HepG2 (cell line): Measurements from ENCODE around the gene GAD1. TPM values are rescaled to one million over a fixed set of nuclear protein-coding genes. Genes with fewer than 3 reads are reported as not detected.

Experiments
- ATAC-seq: fragments of 200-7000 bp; cut with Tn5 transposase; 3 replicates; pipeline ENCODE4 v1.9.1; 2020; ENCODE audit warnings: mild to moderate bottlenecking, moderate library complexity
- BruUV-seq: library from RNA; stranded (reverse); fragments of 400-500 nt; replicated peaks from 2 replicates; lab custom pipeline; 2021; lab: Mats Ljungman, UMichigan
- CTCF ChIA-PET: fragments of 300-600 bp; formaldehyde crosslinking; extraction: SDS; loops from one replicate; lab custom pipeline; 2021; ENCODE audit warnings: low total read pairs, inconsistent platforms, low intra/inter-chr PET ratio; lab: Yijun Ruan, JAX
- POLR2A ChIA-PET: fragments of 350-600 bp; sonication (Branson Sonifier 250); formaldehyde crosslinking; loops from one replicate; lab custom pipeline; 2020; ENCODE audit warnings: antibody characterized with exemption, inconsistent platforms; lab: Yijun Ruan, JAX
- DNase-seq: peaks from one replicate; pipeline ENCODE4 v3.0.0-alpha.2; 2015; ENCODE audit warnings: low spot score
- FAIRE-seq: peaks from 3 replicates; lab custom pipeline; 2011; peaks lifted over from hg19 to GRCh38; lab: Jason Lieb, UNC
- H2AFZ ChIP-seq: one replicate; pipeline ENCODE4 v1.6.1; 2011; ENCODE audit warnings: low read length, inconsistent platforms
- H3K27ac ChIP-seq: fragments of 300-600 bp; 3 replicates; pipeline ENCODE4 v1.8.0; 2011; ENCODE audit warnings: mixed run types, mild to moderate bottlenecking, mixed read lengths, low read length, inconsistent platforms; ENCODE audit not compliant: insufficient read depth; ENCODE audit errors: extremely low read length
- H3K27me3 ChIP-seq, 2 experiments: fragments of 200-600 bp in 1 of 2; 2 replicates in 1 of 2; 3 replicates in 1 of 2; pipeline versions ENCODE4 v1.6.0 to v1.8.0; 2011; ENCODE audit warnings: low read length in 2 of 2, mild to moderate bottlenecking in 2 of 2, moderate library complexity in 2 of 2, inconsistent platforms in 1 of 2; ENCODE audit not compliant: insufficient read depth in 2 of 2, control insufficient read depth in 1 of 2
- H3K36me3 ChIP-seq, 2 experiments: fragments of 200-600 bp in 1 of 2; replicated peaks in 1 of 2; 2 replicates in 1 of 2; 3 replicates in 1 of 2; pipeline versions ENCODE4 v1.5.1 to v1.8.0; 2011; ENCODE audit warnings: low read length in 2 of 2, inconsistent platforms in 1 of 2; ENCODE audit not compliant: insufficient read depth in 2 of 2, control insufficient read depth in 1 of 2
- H3K4me1 ChIP-seq: 2 replicates; pipeline ENCODE4 v1.5.1; 2012; ENCODE audit warnings: low read length, inconsistent platforms; ENCODE audit not compliant: insufficient read depth
- H3K4me2 ChIP-seq: 2 replicates; pipeline ENCODE4 v1.6.0; 2011; ENCODE audit warnings: low read depth, low read length, inconsistent platforms
- H3K4me3 ChIP-seq, 3 experiments: fragments of 200-600 bp in 1 of 3; sonication (generic), shearing (Covaris generic) in 1 of 3; replicated peaks in 1 of 3; 2 replicates each; pipeline ENCODE4 v1.5.1; 2011 to 2016; ENCODE audit warnings: low read length in 3 of 3, inconsistent platforms in 2 of 3, low read depth in 2 of 3, mild to moderate bottlenecking in 2 of 3, control low read depth in 1 of 3, mixed read lengths in 1 of 3; ENCODE audit not compliant: insufficient read depth in 1 of 3
- H3K79me2 ChIP-seq: one replicate; pipeline ENCODE4 v1.6.1; 2011; ENCODE audit warnings: low read length, inconsistent platforms; ENCODE audit not compliant: insufficient read depth
- H3K9ac ChIP-seq: 2 replicates; pipeline ENCODE4 v1.6.0; 2011; ENCODE audit warnings: mild to moderate bottlenecking, low read depth, low read length, inconsistent platforms; ENCODE audit not compliant: insufficient read depth
- H3K9me3 ChIP-seq: 2 replicates; pipeline ENCODE4 v1.5.1; 2012; ENCODE audit warnings: mild to moderate bottlenecking, low read length
- H4K20me1 ChIP-seq: 2 replicates; pipeline ENCODE4 v1.6.0; 2011; ENCODE audit warnings: inconsistent platforms, mild to moderate bottlenecking, low read length, moderate library complexity; ENCODE audit not compliant: insufficient read depth
- AGO2 ChIP-seq: fragments of 200-400 bp; formaldehyde crosslinking; optimal IDR thresholded peaks from 2 replicates; pipeline ENCODE3; 2017; ENCODE audit warnings: mild to moderate bottlenecking, low read depth, low read length, moderate library complexity
- MAFF ChIP-seq: IDR thresholded peaks from 2 replicates; pipeline ENCODE4 v1.6.1; 2011; ENCODE audit warnings: low read depth, low read length, improper control_type of control experiment
- MAFK ChIP-seq, 2 experiments: IDR thresholded peaks in 1 of 2; conservative IDR thresholded peaks in 1 of 2; 2 replicates each; pipeline ENCODE4 v1.6.1; 2011; ENCODE audit warnings: improper control_type of control experiment in 2 of 2, low read length in 2 of 2
- PAWR ChIP-seq: sonication (generic); formaldehyde crosslinking; IDR thresholded peaks from 2 replicates; pipeline ENCODE4 v1.4.0; 2020; ENCODE audit warnings: missing genetic modification reagents, mild to moderate bottlenecking, borderline replicate concordance
- POLR2AphosphoS2 ChIP-seq: IDR thresholded peaks from 2 replicates; pipeline ENCODE4 v1.6.1; 2011; ENCODE audit warnings: low read depth, low read length, improper control_type of control experiment
- POLR2AphosphoS5 ChIP-seq: IDR thresholded peaks from 2 replicates; pipeline ENCODE4 v1.6.1; 2012; ENCODE audit warnings: low read depth, low read length
- RCOR2 ChIP-seq: IDR thresholded peaks from 2 replicates; pipeline ENCODE4 v1.6.1; 2016; ENCODE audit warnings: missing biosample characterization, missing genetic modification reagents
- REL ChIP-seq: sonication (generic); formaldehyde crosslinking; conservative IDR thresholded peaks from 2 replicates; pipeline ENCODE4 v1.8.0; 2022; ENCODE audit warnings: mild to moderate bottlenecking, missing genetic modification reagents, moderate library complexity
- ZNF530 ChIP-seq: sonication (generic); formaldehyde crosslinking; IDR thresholded peaks from 2 replicates; pipeline ENCODE4 v1.5.0; 2020; ENCODE audit warnings: low read depth, mild to moderate bottlenecking, missing genetic modification reagents
- ZNF546 ChIP-seq: sonication (generic); formaldehyde crosslinking; conservative IDR thresholded peaks from 2 replicates; pipeline ENCODE4 v1.8.1; 2023; ENCODE audit warnings: mild to moderate bottlenecking, missing genetic modification reagents
- WGBS: methylation state at CpG from one replicate; pipeline ENCODE4 v1.1.6; 2017; ENCODE audit warnings: low lambda C conversion rate; 5-methylcytosine and 5-hydroxymethylcytosine counted together
- in situ Hi-C: cut with HindIII; loops from 2 replicates; pipeline ENCODE4 v1.10.0; 2017; ENCODE audit warnings: low pct_unique_long_range_greater_than_20kb; ENCODE audit not compliant: extremely low pct_ligation_motif_present
- intact Hi-C: fragments of 100-400 bp; cut with micrococcal nuclease; formaldehyde crosslinking; loops from one replicate; pipeline ENCODE4 v1.10.0; 2022; ENCODE audit not compliant: unreplicated experiment
- polyA plus RNA-seq, 8 experiments: library from polyadenylated mRNA; depleted of rRNA in 3 of 8; stranded (reverse) in 7 of 8; unstranded in 1 of 8; fragments of >200 nt; fragmentation: Illumina TruSeq in 4 of 8; extraction: Trizol in 4 of 8; gene quantifications; 2 replicates each; pipeline versions ENCODE4 v1.2.1 to v1.2.3, GENCODE V29; 2011 to 2016; ENCODE audit warnings: low read depth in 4 of 8, missing spikeins in 1 of 8, mixed read lengths in 1 of 8; ENCODE audit not compliant: insufficient read depth in 1 of 8
- total RNA-seq, 5 experiments: library from RNA; depleted of rRNA; stranded (reverse); fragments of >200 nt; fragmentation: Illumina TruSeq; extraction: Trizol; gene quantifications; 2 replicates each; pipeline ENCODE4 v1.2.3, GENCODE V29; 2016; ENCODE audit warnings: low read depth in 1 of 5
- TF ChIP-seq, protein P1 (sequence below): IDR thresholded peaks from 2 replicates; pipeline ENCODE4 v1.6.1; 2016; ENCODE audit warnings: missing compliant biosample characterization, missing genetic modification reagents, borderline replicate concordance

Gene GAD1
- total and polyA plus RNA-seq, 2 of the 13 experiments (the other 11 are each of a cell fraction or from before 2014, with no cell fraction given) = 0.09 to 0.13 TPM

- BruUV-seq = no TSS peak
- POLR2A ChIA-PET = no interaction called here
- FAIRE-seq = no peak
These were observed 42.6 kb upstream of the GAD1 start for GRCh38 chr2:170774074-170774473.

DNA sequence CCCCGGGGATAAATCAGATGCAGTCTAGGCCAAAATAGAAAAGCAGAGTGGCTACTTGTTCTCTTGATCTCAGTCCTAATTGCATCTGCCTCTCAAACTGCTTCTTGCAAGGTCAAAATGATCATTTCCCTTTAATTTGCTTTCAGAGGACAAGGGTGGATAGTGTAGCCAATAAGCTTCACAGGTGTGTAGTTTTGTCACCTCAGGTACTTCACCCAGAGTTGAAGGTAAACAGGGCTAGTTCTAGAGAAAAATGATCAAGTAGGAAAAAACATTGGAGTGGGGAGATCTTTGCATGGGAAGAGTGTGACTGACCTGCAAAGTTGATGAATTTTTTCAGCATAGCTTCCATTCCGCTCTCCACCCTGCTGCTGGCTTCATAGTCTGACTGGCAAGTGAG is 37.8 kb upstream of the GAD1 start:
- H3K36me3 ChIP-seq = no peaks in the 10 kb centered on the region
- no peaks in the 10 kb centered on the region for H3K27me3 ChIP-seq
- no TSS peak for BruUV-seq
- H3K4me1 ChIP-seq = no peaks in the 10 kb centered on the region
- ChIA-PET POLR2A (no interaction called here), CTCF (no interaction called here)
- no peak overlapping the region for H3K4me2 ChIP-seq
- WGBS = 78% methylated on average over 2 of the region's 2 CpGs
- ATAC-seq = no peak
- intact Hi-C loops = no loop called here
- no peaks in the 10 kb centered on the region for H3K79me2 ChIP-seq
- no peak for FAIRE-seq
- H3K4me3 ChIP-seq = no peak overlapping the region
- no peak overlapping the region for H2AFZ ChIP-seq
- TF ChIP-seq, protein P1, sequence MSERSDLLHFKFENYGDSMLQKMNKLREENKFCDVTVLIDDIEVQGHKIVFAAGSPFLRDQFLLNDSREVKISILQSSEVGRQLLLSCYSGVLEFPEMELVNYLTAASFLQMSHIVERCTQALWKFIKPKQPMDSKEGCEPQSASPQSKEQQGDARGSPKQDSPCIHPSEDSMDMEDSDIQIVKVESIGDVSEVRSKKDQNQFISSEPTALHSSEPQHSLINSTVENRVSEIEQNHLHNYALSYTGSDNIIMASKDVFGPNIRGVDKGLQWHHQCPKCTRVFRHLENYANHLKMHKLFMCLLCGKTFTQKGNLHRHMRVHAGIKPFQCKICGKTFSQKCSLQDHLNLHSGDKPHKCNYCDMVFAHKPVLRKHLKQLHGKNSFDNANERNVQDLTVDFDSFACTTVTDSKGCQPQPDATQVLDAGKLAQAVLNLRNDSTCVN (CRISPR knock-in tag) = no peak
- TF ChIP-seq ZNF546 (CRISPR knock-in tag) = no peak
- TF ChIP-seq REL = no peak
- no peak for TF ChIP-seq AGO2
- no peak for TF ChIP-seq POLR2AphosphoS5
- TF ChIP-seq, all 625 proteins: peak for 0
- no peaks in the 10 kb centered on the region for H4K20me1 ChIP-seq
- in situ Hi-C loops = no loop called here
- DNase-seq = no peak
- H3K9me3 ChIP-seq = no peaks in the 10 kb centered on the region
- no peak overlapping the region for H3K27ac ChIP-seq
- H3K9ac ChIP-seq = no peak overlapping the region

More at GRCh38 chr2:170774074-170774473, 42.6 kb upstream of the GAD1 start:
- H3K36me3 ChIP-seq = no peaks in the 10 kb centered on the region
- no peak overlapping the region for H3K4me3 ChIP-seq
- no peak for DNase-seq
- no peaks in the 10 kb centered on the region for H4K20me1 ChIP-seq
- no peaks in the 10 kb centered on the region for H3K9me3 ChIP-seq
- CTCF ChIA-PET = no interaction called here
- TF ChIP-seq PAWR (CRISPR knock-in tag) = no peak
- peak; percentile 94 to 98 for TF ChIP-seq MAFK (conservative IDR thresholded peaks at IDR 0.05 in 1 of 2, IDR thresholded peaks at IDR 0.05 in 1 of 2; ENCODE audit: low read length in 2 of 2)
- no peak for TF ChIP-seq RCOR2 (CRISPR knock-in tag)
- TF ChIP-seq AGO2 = no peak
- TF ChIP-seq MAFF = peak; percentile 95
- no peak for TF ChIP-seq ZNF530 (CRISPR knock-in tag)
- TF ChIP-seq POLR2AphosphoS2 = no peak
- no peak for ATAC-seq
- intact Hi-C loops (no loop called here), in situ Hi-C loops (no loop called here)
- no peak overlapping the region for H2AFZ ChIP-seq
- H3K4me2 ChIP-seq = no peak overlapping the region
- no peaks in the 10 kb centered on the region for H3K79me2 ChIP-seq
- no peak overlapping the region for H3K27ac ChIP-seq
- peaks cover 11% of the 10 kb centered on the region for H3K4me1 ChIP-seq
- H3K27me3 ChIP-seq = peaks cover 0 to 14% of the 10 kb centered on the region in 2 experiments; a peak in 2 of 5 replicates
- no peak overlapping the region for H3K9ac ChIP-seq
